ENCODE results near the gene TSPEAR.

The TSPEAR gene

DNA sequence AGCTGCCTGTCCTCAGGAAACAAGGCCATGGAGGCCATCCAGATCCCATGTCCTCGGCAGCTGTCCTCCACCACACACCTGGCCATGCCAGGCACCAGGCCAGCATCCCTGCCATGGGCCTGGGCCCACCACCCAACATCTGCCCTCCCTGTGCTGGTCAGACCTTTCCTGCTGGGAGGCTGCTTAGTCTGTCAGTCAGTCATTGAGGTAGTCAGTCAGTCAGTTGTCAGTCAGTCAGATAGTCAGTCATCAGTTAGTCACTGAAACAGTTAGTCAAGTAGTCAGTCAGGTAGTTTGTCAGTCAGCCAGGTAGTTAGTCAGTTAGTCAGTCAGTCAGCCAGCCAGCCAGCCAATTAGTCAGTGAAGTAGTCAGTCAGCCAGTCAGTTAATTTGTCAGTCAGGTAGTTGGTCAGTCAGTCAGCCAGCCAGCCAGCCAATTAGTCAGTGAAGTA lies 188.6 kb downstream of the TSPEAR start:
- TF ChIP-seq, protein P1, sequence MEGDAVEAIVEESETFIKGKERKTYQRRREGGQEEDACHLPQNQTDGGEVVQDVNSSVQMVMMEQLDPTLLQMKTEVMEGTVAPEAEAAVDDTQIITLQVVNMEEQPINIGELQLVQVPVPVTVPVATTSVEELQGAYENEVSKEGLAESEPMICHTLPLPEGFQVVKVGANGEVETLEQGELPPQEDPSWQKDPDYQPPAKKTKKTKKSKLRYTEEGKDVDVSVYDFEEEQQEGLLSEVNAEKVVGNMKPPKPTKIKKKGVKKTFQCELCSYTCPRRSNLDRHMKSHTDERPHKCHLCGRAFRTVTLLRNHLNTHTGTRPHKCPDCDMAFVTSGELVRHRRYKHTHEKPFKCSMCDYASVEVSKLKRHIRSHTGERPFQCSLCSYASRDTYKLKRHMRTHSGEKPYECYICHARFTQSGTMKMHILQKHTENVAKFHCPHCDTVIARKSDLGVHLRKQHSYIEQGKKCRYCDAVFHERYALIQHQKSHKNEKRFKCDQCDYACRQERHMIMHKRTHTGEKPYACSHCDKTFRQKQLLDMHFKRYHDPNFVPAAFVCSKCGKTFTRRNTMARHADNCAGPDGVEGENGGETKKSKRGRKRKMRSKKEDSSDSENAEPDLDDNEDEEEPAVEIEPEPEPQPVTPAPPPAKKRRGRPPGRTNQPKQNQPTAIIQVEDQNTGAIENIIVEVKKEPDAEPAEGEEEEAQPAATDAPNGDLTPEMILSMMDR (IDR thresholded peaks at IDR 0.05; ENCODE audit: low read depth, low read length): no peak
- H3K4me3 ChIP-seq (ENCODE audit: low read depth, low read length): no peak overlapping the region

DNA sequence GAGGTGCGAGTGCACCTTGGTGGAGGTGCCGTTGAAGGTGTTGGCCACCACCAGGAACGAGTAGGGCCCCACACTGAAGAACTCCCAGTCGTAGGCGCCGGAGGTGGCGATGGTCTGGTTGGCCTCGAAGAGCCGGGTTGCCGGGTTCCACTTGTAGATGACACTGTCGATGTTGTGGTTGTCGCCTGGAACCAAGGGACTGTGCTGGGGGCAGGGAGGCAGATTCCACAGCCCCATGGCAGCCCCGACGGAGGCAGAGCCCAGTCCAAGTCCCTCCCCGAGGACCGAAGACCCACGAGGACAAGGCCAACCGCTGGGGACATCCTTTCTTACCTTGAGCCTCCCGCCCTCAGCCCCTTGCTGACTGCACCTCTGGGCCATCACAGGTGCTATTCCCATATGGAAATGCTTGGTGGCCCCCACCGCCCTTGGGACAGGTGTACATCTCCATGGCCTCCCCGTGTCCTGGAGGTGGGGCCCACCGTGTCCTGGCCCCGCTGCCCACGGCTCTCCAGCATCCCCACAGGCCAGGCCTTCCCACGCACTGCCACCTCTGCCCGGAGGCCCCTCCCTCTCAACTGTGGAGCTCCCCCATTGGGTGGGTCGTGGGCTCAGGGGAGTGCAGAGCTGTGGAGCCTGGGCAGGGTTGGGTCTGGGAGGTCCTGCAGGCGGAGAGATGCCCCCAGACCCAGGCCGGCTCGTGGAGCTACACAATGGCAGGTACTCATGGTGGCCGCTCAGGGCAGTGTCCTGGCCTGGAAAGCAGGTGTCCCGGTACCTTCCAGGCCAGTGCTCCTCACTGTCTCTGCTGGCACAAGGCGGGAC lies 189.2 kb downstream of the TSPEAR start:
- no peak overlapping the region for H3K4me3 ChIP-seq (ENCODE audit: low read depth, low read length)
- TF ChIP-seq, protein P1 (IDR thresholded peaks at IDR 0.05; ENCODE audit: low read depth, low read length): no peak

DNA sequence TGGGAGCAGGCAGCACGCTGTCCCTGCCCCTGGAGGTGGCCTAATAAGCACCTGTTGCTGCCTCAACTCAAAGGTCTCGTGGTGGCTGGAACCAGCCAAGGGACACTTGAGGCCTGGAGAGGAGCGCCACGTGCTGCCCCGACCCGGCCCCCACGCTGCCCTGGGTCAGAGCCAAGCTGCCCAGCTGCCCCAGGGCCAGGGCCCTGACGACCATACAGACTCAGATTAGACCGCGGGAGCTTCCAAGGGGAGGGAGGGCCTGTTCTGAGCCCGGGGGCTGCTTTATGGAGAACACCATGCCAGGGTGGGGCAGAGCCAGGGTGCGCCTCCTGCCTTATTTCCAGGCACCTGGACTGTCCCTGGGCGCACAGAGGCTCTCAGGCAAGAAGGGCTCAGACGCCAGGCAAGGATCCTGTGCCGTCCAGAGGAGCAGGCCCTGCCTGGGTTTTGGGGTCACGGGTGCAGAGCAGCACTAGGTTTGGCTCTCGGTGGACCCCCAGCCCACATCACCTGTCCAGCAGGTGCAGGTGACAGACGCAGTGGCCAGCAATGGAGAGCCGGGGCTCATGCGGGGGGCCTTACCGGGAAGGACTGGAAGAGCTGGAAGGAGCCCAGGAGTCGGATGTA lies 190.0 kb downstream of the TSPEAR start:
- no peak overlapping the region for H3K4me3 ChIP-seq (ENCODE audit: low read depth, low read length)
- TF ChIP-seq, protein P1 (IDR thresholded peaks at IDR 0.05; ENCODE audit: low read depth, low read length): no peak

DNA sequence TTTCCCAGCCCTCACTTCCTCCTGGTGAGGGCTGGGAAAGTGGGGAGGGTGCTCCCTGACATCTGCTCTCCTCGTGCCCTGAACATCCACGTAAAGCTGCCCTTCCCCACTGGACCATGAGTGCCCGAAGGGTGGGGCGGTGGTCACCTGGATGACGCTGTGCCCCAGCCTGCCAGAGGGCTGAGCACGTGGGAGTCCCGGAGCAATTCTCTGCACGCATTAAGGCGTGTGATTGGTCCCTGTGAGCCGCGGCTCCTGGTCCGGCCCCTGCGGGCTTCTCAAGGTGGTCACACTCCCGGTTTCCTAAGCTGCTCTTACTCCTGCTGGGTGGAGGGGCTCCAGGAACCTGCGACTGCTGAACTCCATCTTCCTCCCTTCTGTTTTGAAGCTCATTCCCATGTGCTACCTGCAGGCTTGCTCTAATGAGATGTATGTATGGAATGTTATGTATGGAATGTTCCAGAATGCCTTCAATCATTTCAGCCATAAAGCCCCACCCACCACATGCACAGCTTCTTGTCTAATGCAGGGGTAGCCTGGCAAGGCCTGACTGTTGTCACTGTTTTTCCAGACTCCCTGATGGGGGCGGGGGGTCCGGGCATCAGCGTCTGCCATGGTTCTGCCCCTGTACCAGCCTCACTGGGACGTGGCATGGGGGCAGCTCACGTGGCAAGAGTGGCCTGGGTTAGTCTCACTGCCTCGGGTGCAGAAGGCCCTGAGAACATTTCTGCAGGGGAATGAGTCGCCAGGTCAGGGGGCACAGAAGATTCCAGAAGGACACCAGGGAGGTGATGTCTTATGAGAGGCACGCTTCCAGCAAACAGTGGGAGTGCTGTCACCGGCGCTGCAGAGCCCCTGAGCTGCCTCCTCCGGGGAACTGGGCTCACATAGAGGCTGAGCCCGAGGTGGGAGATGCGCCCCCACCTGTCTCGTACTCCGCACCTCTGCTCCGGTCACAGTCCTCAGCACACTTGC lies 190.8 kb downstream of the TSPEAR start:
- no peak overlapping the region for H3K4me3 ChIP-seq (ENCODE audit: low read depth, low read length)
- TF ChIP-seq, protein P1 (IDR thresholded peaks at IDR 0.05; ENCODE audit: low read depth, low read length): no peak

DNA sequence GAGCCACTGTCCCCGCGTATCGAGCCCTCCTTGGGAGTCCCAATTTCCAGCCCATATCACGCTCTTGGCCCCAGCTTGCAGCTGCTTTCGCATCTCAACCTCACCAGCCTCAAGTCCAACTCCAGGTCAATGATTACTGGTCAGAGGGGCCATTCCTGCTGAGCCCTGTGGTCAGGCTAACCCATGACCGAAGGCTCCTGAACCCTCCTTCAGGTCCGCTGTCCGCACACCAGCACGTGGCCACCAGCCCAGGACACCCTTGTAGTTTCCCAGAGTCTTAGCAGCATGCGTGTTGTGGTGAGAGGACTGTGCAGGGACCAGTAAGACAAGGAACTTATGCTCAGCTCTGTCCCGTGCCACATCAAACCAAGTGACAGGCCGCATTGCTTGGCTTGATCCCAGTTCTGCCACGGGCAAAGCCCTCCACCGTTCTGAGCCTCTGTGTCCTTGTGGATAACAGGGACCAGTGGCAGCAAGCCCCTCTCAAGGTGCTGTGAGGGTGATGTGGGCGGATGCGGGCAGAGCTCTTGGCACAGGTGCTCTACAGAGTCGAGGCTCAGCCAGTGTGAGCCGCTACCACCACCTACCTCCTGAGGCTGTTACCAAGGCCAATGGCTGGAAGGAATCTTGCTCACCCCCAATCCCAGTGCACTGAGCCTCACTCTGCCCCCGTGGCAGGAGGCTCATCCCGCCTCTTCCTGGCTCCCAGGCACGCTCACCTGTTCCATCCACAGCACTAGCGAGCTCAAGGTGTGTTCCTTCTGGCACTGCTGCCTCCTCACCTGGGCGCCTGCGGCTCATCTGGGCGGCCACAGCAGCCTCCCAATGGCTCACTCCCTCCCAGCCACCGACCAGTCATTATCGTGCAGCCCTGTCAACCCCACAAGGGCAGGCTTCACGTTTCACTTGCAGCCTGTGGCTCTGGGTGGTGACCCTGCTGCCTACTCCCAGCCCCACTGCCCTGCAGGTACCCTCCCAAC lies 191.7 kb downstream of the TSPEAR start:
- H3K4me3 ChIP-seq (ENCODE audit: low read depth, low read length): no peak overlapping the region
- TF ChIP-seq, protein P1 (IDR thresholded peaks at IDR 0.05; ENCODE audit: low read depth, low read length): no peak

DNA sequence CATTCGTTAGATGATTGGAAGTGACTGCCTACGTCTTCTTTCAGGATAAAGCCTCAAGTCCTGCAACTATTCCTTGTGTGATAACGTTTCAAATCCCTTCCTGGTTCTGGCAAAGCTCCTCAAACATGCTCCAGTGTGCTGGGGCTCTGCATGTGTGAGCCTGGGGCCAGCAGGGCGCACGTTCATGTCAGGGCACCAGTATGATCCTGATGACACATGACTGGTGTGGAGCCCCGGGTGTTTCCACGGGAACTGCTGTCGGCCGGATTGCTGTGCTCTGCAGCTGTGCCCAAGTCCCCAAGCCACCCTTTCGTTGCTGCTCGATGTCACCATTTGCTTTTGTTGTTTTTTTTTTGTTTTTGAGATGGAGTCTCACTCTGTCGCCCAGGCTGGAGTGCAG lies 192.7 kb downstream of the TSPEAR start:
- TF ChIP-seq, protein P1 (IDR thresholded peaks at IDR 0.05; ENCODE audit: low read depth, low read length): no peak
- no peak overlapping the region for H3K4me3 ChIP-seq (ENCODE audit: low read depth, low read length)

Data from WI38 (cell line).